T-cell (primary cell): ENCODE data around the gene GPAM. TPM values are rescaled to one million over a fixed set of nuclear protein-coding genes. Genes with fewer than 3 reads are reported as not detected.

ENCODE experiments used
- ATAC-seq, 4 experiments: fragments of 200-7000 bp in 3 of 4; fragments of 150-1000 bp in 1 of 4; cut with Tn5 transposase; replicated peaks in 1 of 4; 1 replicate in 3 of 4; 2 replicates in 1 of 4; pipeline ENCODE4 v1.10.0; 2021; ENCODE audit warnings: moderate library complexity in 3 of 4, mild to moderate bottlenecking in 2 of 4, moderate number of reproducible peaks in 1 of 4
- CTCF ChIA-PET, 2 donors: fragments of 300-600 bp; sonication (Branson Sonifier 250); formaldehyde crosslinking; loops; one replicate each; lab custom pipeline; 2022; ENCODE audit warnings: antibody characterized with exemption in 2 of 2; lab: Charles Lee
- POLR2A ChIA-PET, 2 donors: fragments of 300-600 bp; sonication (Branson Sonifier 250); formaldehyde crosslinking; loops; one replicate each; lab custom pipeline; 2022; ENCODE audit warnings: antibody characterized with exemption in 2 of 2; lab: Charles Lee
- DNase-seq, 35 experiments: peaks; one replicate each; pipeline versions ENCODE4 v3.0.0 to v3.0.0-alpha.2; 2013 to 2023
- H3K27ac ChIP-seq: one replicate; pipeline ENCODE4 v1.5.1; 2013; ENCODE audit warnings: low read length
- H3K27me3 ChIP-seq, 2 experiments: replicated peaks in 1 of 2; 1 replicate in 1 of 2; 2 replicates in 1 of 2; pipeline versions ENCODE4 v1.6.1 to v1.7.0; 2013; ENCODE audit warnings: low read length in 1 of 2, mixed read lengths in 1 of 2; ENCODE audit not compliant: control insufficient read depth in 2 of 2, insufficient read depth in 2 of 2; ENCODE audit errors: extremely low read depth in 1 of 2
- H3K36me3 ChIP-seq, 2 donors: 1 replicate in 1 of 2; 2 replicates in 1 of 2; pipeline versions ENCODE4 v1.6.1 to v1.7.0; 2013; ENCODE audit warnings: low read length in 1 of 2; ENCODE audit not compliant: control insufficient read depth in 2 of 2, insufficient read depth in 1 of 2; ENCODE audit errors: extremely low read depth in 1 of 2
- H3K4me1 ChIP-seq, 2 experiments: 1 replicate in 1 of 2; 2 replicates in 1 of 2; pipeline versions ENCODE4 v1.6.1 to v1.7.0; 2013; ENCODE audit warnings: low read length in 2 of 2, mixed read lengths in 1 of 2; ENCODE audit not compliant: insufficient read depth in 2 of 2, control insufficient read depth in 1 of 2; ENCODE audit errors: extremely low read depth in 1 of 2
- H3K4me3 ChIP-seq, 2 donors: 1 replicate in 1 of 2; 2 replicates in 1 of 2; pipeline versions ENCODE4 v1.5.1 to v1.7.0; 2013; ENCODE audit warnings: mild to moderate bottlenecking in 2 of 2, low read length in 1 of 2, moderate library complexity in 1 of 2; ENCODE audit not compliant: control insufficient read depth in 1 of 2; ENCODE audit errors: extremely low read depth in 1 of 2
- H3K9me3 ChIP-seq: 2 replicates; pipeline ENCODE4 v1.7.0; 2013
- H3K27ac Mint-ChIP-seq, 2 donors: one replicate each; pipeline ENCODE4 v1.8.0; 2020 to 2021; ENCODE audit warnings: mild to moderate bottlenecking in 2 of 2, mixed read lengths in 2 of 2
- H3K27me3 Mint-ChIP-seq, 2 donors: one replicate each; pipeline ENCODE4 v1.8.0; 2021 to 2022; ENCODE audit warnings: mixed read lengths in 2 of 2
- H3K36me3 Mint-ChIP-seq: one replicate; pipeline ENCODE4 v1.8.0; 2021; ENCODE audit warnings: mixed read lengths
- H3K4me1 Mint-ChIP-seq, 3 donors: one replicate each; pipeline ENCODE4 v1.8.0; 2020 to 2022; ENCODE audit warnings: mixed read lengths in 3 of 3, mild to moderate bottlenecking in 1 of 3
- H3K4me3 Mint-ChIP-seq, 3 donors: one replicate each; pipeline ENCODE4 v1.8.0; 2020 to 2022; ENCODE audit warnings: mild to moderate bottlenecking in 3 of 3, mixed read lengths in 3 of 3, moderate library complexity in 3 of 3
- H3K9me3 Mint-ChIP-seq, 3 donors: one replicate each; pipeline ENCODE4 v1.8.0; 2020 to 2022; ENCODE audit warnings: mixed read lengths in 3 of 3
- WGBS: methylation state at CpG from one replicate; pipeline ENCODE4 v1.1.5; 2013; ENCODE audit warnings: missing lambda C conversion rate; ENCODE audit not compliant: insufficient coverage; 5-methylcytosine and 5-hydroxymethylcytosine counted together
- total RNA-seq, 35 experiments: library from RNA in 6 of 35; stranded (reverse) in 6 of 35; fragments of 120-200 nt in 1 of 35; gene quantifications; one replicate each; pipeline versions ENCODE4 v1.2.1 to v1.2.4 and lab custom pipeline; 2013 to 2026

The GPAM gene
- total RNA-seq, 5 donors from 2014 or later (not counting 1 experiment from before 2014, with no cell fraction given): 4.4 to 8.6 (median 5.9) TPM

DNA sequence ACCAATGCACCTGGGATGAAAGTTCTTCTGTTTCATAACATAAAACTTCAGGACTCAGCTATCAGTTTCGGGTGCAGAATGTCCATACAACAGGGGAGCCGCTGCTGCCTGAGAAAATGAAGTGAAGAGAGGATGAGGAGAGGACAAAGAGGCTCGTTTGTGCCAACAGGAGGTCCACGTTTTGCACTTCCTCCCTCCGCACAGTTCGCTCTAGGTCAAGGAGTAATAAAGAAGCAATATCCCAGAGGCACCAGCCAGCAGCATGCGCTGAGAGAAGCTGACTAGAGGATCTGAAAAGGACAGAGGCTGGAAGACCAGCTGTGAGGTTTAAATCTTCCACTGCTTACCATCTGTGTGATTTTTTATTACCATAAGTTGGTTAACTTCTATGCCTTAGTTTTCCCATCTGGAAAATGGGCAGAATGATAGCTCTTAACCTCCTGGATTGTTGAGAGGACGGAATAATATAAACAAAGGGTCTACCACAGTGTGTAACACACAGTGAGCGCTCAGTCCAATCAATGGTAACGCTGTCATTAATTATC, 709 bp downstream of the GPAM start:
- Histone ChIP-seq H3K36me3 (peaks cover 0 to 24% of the 10 kb centered on the region in 2 donors), H3K4me3 (peak overlapping the region; percentile 90 to 98), H3K27me3 (no peaks in the 10 kb centered on the region), H3K27ac (no peak overlapping the region), H3K9me3 (peaks cover 4% of the 10 kb centered on the region), H3K4me1 (peaks cover 8 to 13% of the 10 kb centered on the region in 2 experiments)
- peaks cover 0 to 9% (median 3%) of the 10 kb centered on the region in 3 donors for H3K9me3 Mint-ChIP-seq
- WGBS: 27% methylated on average over 7 of the region's 10 CpGs
- ChIA-PET POLR2A (no interaction called here), CTCF (interaction anchor here (0.6 to 1.3 kb wide), 6 partner anchors 9 to 289 kb away, joined by 3 to 6 read pairs (median 3); no protein-coding TSS in a partner anchor)
- peak overlapping the region; percentile 11 to 88 for H3K27ac Mint-ChIP-seq
- peaks cover 30% of the 10 kb centered on the region for H3K36me3 Mint-ChIP-seq
- ATAC-seq (no peak), DNase-seq (peak in 1 of 35 experiments; percentile 1)
- peaks cover 26 to 35% (median 35%) of the 10 kb centered on the region in 3 donors for H3K4me1 Mint-ChIP-seq
- peaks cover 0 to under 1% of the 10 kb centered on the region in 2 donors for H3K27me3 Mint-ChIP-seq
- H3K4me3 Mint-ChIP-seq: peak overlapping the region; percentile 90 to 95 (median 91)

GRCh38 chr10:112177247-112177646, 6.3 kb downstream of the GPAM start:
- DNase-seq (no peak), ATAC-seq (no peak)
- Histone ChIP-seq H3K27ac (no peak overlapping the region), H3K36me3 (peaks cover 4 to 71% of the 10 kb centered on the region in 2 donors), H3K9me3 (no peaks in the 10 kb centered on the region), H3K4me1 (no peaks in the 10 kb centered on the region), H3K4me3 (no peak overlapping the region), H3K27me3 (no peaks in the 10 kb centered on the region)
- ChIA-PET POLR2A (no interaction called here), CTCF (no interaction called here)
- peaks cover 4 to 13% (median 11%) of the 10 kb centered on the region in 3 donors for H3K4me1 Mint-ChIP-seq
- peaks cover 71% of the 10 kb centered on the region for H3K36me3 Mint-ChIP-seq
- no peaks in the 10 kb centered on the region for H3K9me3 Mint-ChIP-seq
- no peak overlapping the region for H3K4me3 Mint-ChIP-seq
- H3K27ac Mint-ChIP-seq: no peak overlapping the region
- H3K27me3 Mint-ChIP-seq: no peaks in the 10 kb centered on the region
- no CpG with 5 or more reads among the region's 1 CpG for WGBS

- POLR2A ChIA-PET: no interaction called here
- Histone ChIP-seq H3K4me1 (no peaks in the 10 kb centered on the region), H3K27ac (no peak overlapping the region), H3K27me3 (no peaks in the 10 kb centered on the region), H3K4me3 (no peak overlapping the region), H3K9me3 (no peaks in the 10 kb centered on the region), H3K36me3 (peaks cover 4 to 74% of the 10 kb centered on the region in 2 donors)
- ATAC-seq (no peak), DNase-seq (no peak)
- CTCF ChIA-PET: interaction anchor here in 1 of 2 donors (1.2 kb wide), 1 partner anchor 131 kb away, joined by 3 read pairs; no protein-coding TSS in a partner anchor
- H3K36me3 Mint-ChIP-seq: peaks cover 75% of the 10 kb centered on the region
- no peaks in the 10 kb centered on the region for H3K9me3 Mint-ChIP-seq
- no CpG with 5 or more reads among the region's 3 CpGs for WGBS
- H3K27me3 Mint-ChIP-seq: no peaks in the 10 kb centered on the region
- H3K4me3 Mint-ChIP-seq: no peak overlapping the region
- H3K27ac Mint-ChIP-seq: no peak overlapping the region
- peaks cover 1 to 11% (median 10%) of the 10 kb centered on the region in 3 donors for H3K4me1 Mint-ChIP-seq
Observed at GRCh38 chr10:112176543-112176942, 7.0 kb downstream of the GPAM start.

- Mint-ChIP-seq H3K27ac (no peak overlapping the region), H3K36me3 (peaks cover 81% of the 10 kb centered on the region), H3K4me3 (no peak overlapping the region), H3K4me1 (peaks cover 0 to 11% (median 8%) of the 10 kb centered on the region in 3 donors), H3K9me3 (no peaks in the 10 kb centered on the region), H3K27me3 (no peaks in the 10 kb centered on the region)
- H3K27ac ChIP-seq: no peak overlapping the region
- H3K9me3 ChIP-seq: no peaks in the 10 kb centered on the region
- no peaks in the 10 kb centered on the region for H3K27me3 ChIP-seq
- H3K36me3 ChIP-seq: peaks cover 4 to 75% of the 10 kb centered on the region in 2 donors
- H3K4me3 ChIP-seq: no peak overlapping the region
- ChIA-PET POLR2A (no interaction called here), CTCF (interaction anchor here in 1 of 2 donors (1.2 kb wide), 1 partner anchor 132 kb away, joined by 3 read pairs; no protein-coding TSS in a partner anchor)
- no peaks in the 10 kb centered on the region for H3K4me1 ChIP-seq
- ATAC-seq (no peak), DNase-seq (no peak)
- no CpG with 5 or more reads among the region's 8 CpGs for WGBS
Observed at GRCh38 chr10:112175409-112175808, 8.2 kb downstream of the GPAM start.

GRCh38 chr10:112173206-112173605, 10.4 kb downstream of the GPAM start:
- ChIA-PET CTCF (interaction anchor here (0.7 to 1.2 kb wide), 4 partner anchors 10 to 1074 kb away, joined by 3 read pairs; no protein-coding TSS in a partner anchor), POLR2A (no interaction called here)
- no peaks in the 10 kb centered on the region for H3K4me1 ChIP-seq
- no peak overlapping the region for H3K27ac Mint-ChIP-seq
- no peak for ATAC-seq
- H3K9me3 Mint-ChIP-seq: no peaks in the 10 kb centered on the region
- no peaks in the 10 kb centered on the region for H3K9me3 ChIP-seq
- no peak overlapping the region for H3K4me3 ChIP-seq
- peaks cover 80% of the 10 kb centered on the region for H3K36me3 Mint-ChIP-seq
- no peaks in the 10 kb centered on the region for H3K4me1 Mint-ChIP-seq
- no peak overlapping the region for H3K27ac ChIP-seq
- no peak overlapping the region for H3K4me3 Mint-ChIP-seq
- no CpG with 5 or more reads among the region's 4 CpGs for WGBS
- no peaks in the 10 kb centered on the region for H3K27me3 ChIP-seq
- H3K36me3 ChIP-seq: peaks cover 4 to 69% of the 10 kb centered on the region in 2 donors
- no peaks in the 10 kb centered on the region for H3K27me3 Mint-ChIP-seq
- no peak for DNase-seq

GRCh38 chr10:112168733-112169132, 14.8 kb downstream of the GPAM start:
- no CpG with 5 or more reads among the region's 6 CpGs for WGBS
- peaks cover 0 to 64% of the 10 kb centered on the region in 2 donors for H3K36me3 ChIP-seq

More at GRCh38 chr10:112168733-112169132, 14.8 kb downstream of the GPAM start:
- Histone ChIP-seq H3K27ac (no peak overlapping the region), H3K4me1 (no peaks in the 10 kb centered on the region), H3K27me3 (no peaks in the 10 kb centered on the region), H3K4me3 (no peak overlapping the region), H3K9me3 (no peaks in the 10 kb centered on the region)
- ATAC-seq (no peak), DNase-seq (no peak)
- Mint-ChIP-seq H3K27me3 (no peaks in the 10 kb centered on the region), H3K36me3 (peaks cover 74% of the 10 kb centered on the region), H3K4me3 (no peak overlapping the region), H3K9me3 (no peaks in the 10 kb centered on the region), H3K4me1 (no peaks in the 10 kb centered on the region), H3K27ac (no peak overlapping the region)
- ChIA-PET POLR2A (no interaction called here), CTCF (no interaction called here)
